ENCODE data around the gene PCCA.

DNA sequence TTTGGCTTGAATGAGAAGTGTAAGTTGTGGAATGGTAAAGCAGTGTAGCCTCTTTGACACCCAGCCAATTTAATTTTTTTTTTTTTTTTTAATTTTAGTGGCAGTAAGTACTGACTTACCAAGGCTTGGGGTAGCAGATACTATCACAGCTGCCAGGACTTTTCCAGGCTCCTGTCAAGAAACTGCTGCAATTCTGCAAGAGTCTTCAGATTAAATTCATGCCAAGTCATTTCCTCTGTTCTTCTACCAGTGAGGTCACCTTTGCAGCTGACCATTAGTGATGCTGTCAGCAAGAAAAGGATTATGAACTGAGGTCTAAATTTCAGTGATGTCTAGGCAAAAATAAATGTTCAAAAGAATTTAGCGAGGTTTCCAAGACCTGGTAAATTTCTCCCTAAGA lies 408.5 kb downstream of the PCCA start:
- TF ChIP-seq CTCF (IDR thresholded peaks at IDR 0.05; ENCODE audit: insufficient read depth, low read length, poor library complexity, severe bottlenecking) (no peak), EZH2phosphoT487 (conservative IDR thresholded peaks at IDR 0.05; ENCODE audit: low read length) (no peak)
